Sigmoid colon (tissue), 7 donors: ENCODE results near the gene TCF7. TPM values are rescaled to one million over a fixed set of nuclear protein-coding genes. Genes with fewer than 3 reads are reported as not detected.

Source experiments
- DNase-seq: peaks from one replicate; pipeline ENCODE4 v3.0.0-alpha.2; 2019
- H3K27ac ChIP-seq, 4 donors: fragments of 200-600 bp; sonication (generic); one replicate each; pipeline ENCODE4 v1.5.1; 2016 to 2019; ENCODE audit warnings: mild to moderate bottlenecking in 1 of 4
- H3K27me3 ChIP-seq, 3 donors: fragments of 200-600 bp; sonication (generic); one replicate each; pipeline ENCODE4 v1.5.1; 2019; ENCODE audit warnings: mild to moderate bottlenecking in 1 of 3
- H3K36me3 ChIP-seq, 4 donors: fragments of 200-600 bp; sonication (generic); one replicate each; pipeline ENCODE4 v1.5.1; 2016 to 2019
- H3K4me1 ChIP-seq, 4 donors: fragments of 200-600 bp; sonication (generic); one replicate each; pipeline ENCODE4 v1.5.1; 2017 to 2019
- H3K4me3 ChIP-seq, 4 donors: fragments of 200-600 bp; sonication (generic); one replicate each; pipeline ENCODE4 v1.5.1; 2017 to 2019; ENCODE audit warnings: mild to moderate bottlenecking in 2 of 4, moderate library complexity in 1 of 4
- H3K9me3 ChIP-seq, 4 donors: fragments of 200-600 bp in 3 of 4; sonication (generic) in 3 of 4; one replicate each; pipeline versions ENCODE4 v1.5.1 to v1.6.1; 2013 to 2019
- EP300 ChIP-seq, 4 donors: sonication (generic); formaldehyde crosslinking; IDR thresholded peaks; one replicate each; pipeline ENCODE4 v1.6.1; 2017; ENCODE audit warnings: antibody characterized with exemption in 4 of 4
- POLR2A ChIP-seq, 2 donors: fragments of 450-650 bp; IDR thresholded peaks; one replicate each; pipeline ENCODE4 v1.6.1; 2016; ENCODE audit warnings: antibody characterized with exemption in 2 of 2, mild to moderate bottlenecking in 2 of 2, moderate library complexity in 2 of 2
- POLR2AphosphoS5 ChIP-seq, 4 donors: sonication (generic); formaldehyde crosslinking; IDR thresholded peaks; one replicate each; pipeline ENCODE4 v1.6.1; 2017; ENCODE audit warnings: antibody characterized with exemption in 4 of 4
- WGBS, 2 donors: extraction: QIAGEN DNeasy Blood & Tissue Kit; methylation state at CpG; one replicate each; pipeline ENCODE4 v1.1.7; 2013; 5-methylcytosine and 5-hydroxymethylcytosine counted together
- intact Hi-C: fragments of 100-400 bp; cut with DNase I; formaldehyde crosslinking; loops from one replicate; pipeline ENCODE4 v1.15.1; 2023
- polyA plus RNA-seq, 3 donors: library from polyadenylated mRNA; stranded (reverse); fragments of 200-250 nt; gene quantifications; one replicate each; pipeline ENCODE4 v1.2.3, GENCODE V29; 2013
- small RNA-seq, 3 donors: library from RNA; depleted of rRNA; stranded (forward); fragments of <200 nt; gene quantifications; one replicate each; pipeline ENCODE3, GENCODE V24; 2016
- total RNA-seq, 4 donors: library from RNA; depleted of rRNA; stranded (reverse); fragments of >200 nt; gene quantifications; one replicate each; pipeline ENCODE4 v1.1.0, GENCODE V29; 2016
- TF ChIP-seq, protein P1 (sequence below), 4 experiments: fragments of 450-650 bp in 3 of 4; fragments of 200-600 bp in 1 of 4; IDR thresholded peaks; one replicate each; pipeline ENCODE4 v1.5.1; 2016 to 2019; ENCODE audit warnings: antibody characterized with exemption in 4 of 4, mild to moderate bottlenecking in 3 of 4, moderate library complexity in 2 of 4
- donor health status: healthy with polysubstance abuse.
- donor health status: Bipolar disorder and iron deficiency.
- donor health status: healthy.

TCF7 gene
- total and polyA plus RNA-seq, 7 donors, result 0.36 to 38.4 (median 1.5) TPM

DNA sequence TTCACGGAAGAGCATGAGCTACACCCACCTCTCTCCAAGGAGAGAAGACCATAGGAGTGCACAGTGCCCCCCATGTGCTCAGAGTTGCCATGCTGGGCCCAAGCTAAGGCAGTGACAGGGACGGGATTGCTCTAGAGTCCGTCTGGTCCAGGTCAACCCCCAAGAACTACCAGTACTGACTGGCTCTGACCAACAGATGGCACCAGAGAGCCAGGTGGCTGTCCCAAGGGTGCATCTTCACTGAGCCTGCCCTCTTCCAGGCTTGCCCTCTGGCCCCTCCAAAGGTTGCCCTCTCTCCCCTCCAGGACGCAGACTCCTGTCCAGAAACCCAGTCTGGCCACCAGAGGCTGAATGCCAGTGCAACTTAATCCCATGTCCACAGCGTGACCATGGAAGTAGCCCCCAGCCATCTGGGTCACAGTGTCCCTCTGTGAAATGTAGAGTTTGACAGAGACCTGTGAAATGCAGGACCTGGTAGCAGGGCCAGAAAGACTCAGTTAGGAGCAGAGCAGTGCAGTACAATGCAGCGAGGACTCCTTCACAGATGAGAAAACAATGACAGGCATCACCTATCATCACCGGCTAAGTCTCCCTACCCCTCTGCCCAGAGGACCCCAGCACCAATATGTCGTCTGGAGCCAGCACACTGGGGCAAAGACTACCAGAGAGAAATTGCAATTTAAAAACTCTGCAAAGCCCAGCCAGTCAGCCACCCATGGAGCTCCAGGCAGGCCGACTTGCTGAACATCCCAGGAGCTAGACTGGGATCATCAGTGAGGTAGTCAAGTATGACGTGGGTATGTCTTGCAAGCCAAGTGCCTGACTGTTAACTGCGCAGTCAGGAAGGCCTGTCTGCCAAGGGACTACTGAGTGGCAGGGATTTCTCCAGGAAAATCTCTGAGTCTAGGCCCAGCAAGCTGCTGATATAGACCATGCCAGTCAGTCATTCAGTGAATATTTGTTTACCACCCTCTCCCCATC is 70.0 kb downstream of the TCF7 start:
- H3K36me3 ChIP-seq, result no peaks in the 10 kb centered on the region
- no peaks in the 10 kb centered on the region for H3K9me3 ChIP-seq
- DNase-seq, result peak; percentile 76
- TF ChIP-seq, protein P1, sequence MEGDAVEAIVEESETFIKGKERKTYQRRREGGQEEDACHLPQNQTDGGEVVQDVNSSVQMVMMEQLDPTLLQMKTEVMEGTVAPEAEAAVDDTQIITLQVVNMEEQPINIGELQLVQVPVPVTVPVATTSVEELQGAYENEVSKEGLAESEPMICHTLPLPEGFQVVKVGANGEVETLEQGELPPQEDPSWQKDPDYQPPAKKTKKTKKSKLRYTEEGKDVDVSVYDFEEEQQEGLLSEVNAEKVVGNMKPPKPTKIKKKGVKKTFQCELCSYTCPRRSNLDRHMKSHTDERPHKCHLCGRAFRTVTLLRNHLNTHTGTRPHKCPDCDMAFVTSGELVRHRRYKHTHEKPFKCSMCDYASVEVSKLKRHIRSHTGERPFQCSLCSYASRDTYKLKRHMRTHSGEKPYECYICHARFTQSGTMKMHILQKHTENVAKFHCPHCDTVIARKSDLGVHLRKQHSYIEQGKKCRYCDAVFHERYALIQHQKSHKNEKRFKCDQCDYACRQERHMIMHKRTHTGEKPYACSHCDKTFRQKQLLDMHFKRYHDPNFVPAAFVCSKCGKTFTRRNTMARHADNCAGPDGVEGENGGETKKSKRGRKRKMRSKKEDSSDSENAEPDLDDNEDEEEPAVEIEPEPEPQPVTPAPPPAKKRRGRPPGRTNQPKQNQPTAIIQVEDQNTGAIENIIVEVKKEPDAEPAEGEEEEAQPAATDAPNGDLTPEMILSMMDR (IDR thresholded peaks at IDR 0.05), result peak; percentile 84 to 93 (median 88)
- TF ChIP-seq EP300 (IDR thresholded peaks at IDR 0.05), result no peak
- H3K4me3 ChIP-seq, result no peak overlapping the region
- no peaks in the 10 kb centered on the region for H3K27me3 ChIP-seq
- WGBS, 2 donors, result 59 to 65% methylated on average over 11 of the region's 11 CpGs
- H3K4me1 ChIP-seq, result peaks cover 0 to 5% (median 0%) of the 10 kb centered on the region in 4 donors
- intact Hi-C loops, result loop anchor here (1.0 kb wide), 1 partner anchor 105 kb away; no protein-coding TSS in a partner anchor
- no peak overlapping the region for H3K27ac ChIP-seq

DNA sequence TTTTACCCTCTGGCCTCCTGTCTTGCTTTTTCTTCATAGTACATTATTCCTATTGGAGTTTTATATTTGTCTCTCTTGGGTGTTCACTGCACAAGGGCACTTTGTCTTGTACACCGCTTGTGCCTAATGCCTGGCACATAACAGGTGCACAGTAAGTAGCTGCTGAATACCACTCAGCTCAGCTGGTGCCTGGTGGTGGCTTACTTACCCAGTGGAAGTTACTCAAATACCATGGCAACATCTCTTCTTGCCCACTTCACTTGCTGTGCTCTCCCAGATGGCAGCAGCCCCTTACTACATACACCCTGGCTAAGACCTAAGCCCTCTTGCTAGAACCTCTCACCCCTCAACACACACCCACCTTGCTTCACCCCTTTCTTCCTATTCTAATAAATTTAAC is 73.6 kb downstream of the TCF7 start:
- no peaks in the 10 kb centered on the region for H3K36me3 ChIP-seq
- TF ChIP-seq POLR2AphosphoS5 (IDR thresholded peaks at IDR 0.05) (no peak), EP300 (IDR thresholded peaks at IDR 0.05) (no peak), POLR2A (IDR thresholded peaks at IDR 0.05) (no peak)
- TF ChIP-seq, protein P1 (IDR thresholded peaks at IDR 0.05), result no peak
- H3K9me3 ChIP-seq, result no peaks in the 10 kb centered on the region
- no peak overlapping the region for H3K27ac ChIP-seq
- DNase-seq, result no peak
- H3K4me3 ChIP-seq, result no peak overlapping the region
- H3K4me1 ChIP-seq, result peaks cover 0 to 5% (median 0%) of the 10 kb centered on the region in 4 donors
- no peaks in the 10 kb centered on the region for H3K27me3 ChIP-seq
- 90 to 95% methylated on average over 1 of the region's 1 CpG for whole genome bisulfite sequencing, 2 donors
- intact Hi-C loops, result no loop called here

DNA sequence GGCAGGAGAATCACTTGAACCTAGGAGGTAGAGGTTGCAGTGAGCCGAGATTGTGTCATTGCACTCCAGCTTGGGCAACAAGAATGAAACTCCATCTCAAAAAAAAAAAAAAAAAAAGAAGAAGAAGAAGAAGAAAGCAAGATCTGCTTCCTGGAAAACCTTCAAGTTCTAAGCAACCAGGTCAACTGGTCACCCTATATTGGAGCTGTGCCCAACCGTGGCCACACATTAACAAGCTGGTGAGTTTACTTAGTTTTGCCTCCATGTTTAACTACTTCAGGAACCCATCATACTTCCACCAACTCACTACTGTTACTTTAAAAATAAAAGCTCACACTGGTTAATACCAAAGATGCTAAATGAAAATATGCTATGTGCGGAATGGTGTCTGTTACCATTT is 74.5 kb downstream of the TCF7 start:
- H3K36me3 ChIP-seq, result no peaks in the 10 kb centered on the region
- 66 to 81% methylated on average over 3 of the region's 3 CpGs for WGBS, 2 donors
- H3K27ac ChIP-seq, result no peak overlapping the region
- DNase-seq, result no peak
- peaks cover 0 to 3% (median 0%) of the 10 kb centered on the region in 4 donors for H3K4me1 ChIP-seq
- intact Hi-C loops, result no loop called here
- TF ChIP-seq, protein P1 (IDR thresholded peaks at IDR 0.05), result no peak
- no peak for TF ChIP-seq EP300 (IDR thresholded peaks at IDR 0.05)
- TF ChIP-seq POLR2AphosphoS5 (IDR thresholded peaks at IDR 0.05), result no peak
- TF ChIP-seq POLR2A (IDR thresholded peaks at IDR 0.05), result no peak
- no peak overlapping the region for H3K4me3 ChIP-seq
- no peaks in the 10 kb centered on the region for H3K9me3 ChIP-seq
- H3K27me3 ChIP-seq, result no peaks in the 10 kb centered on the region

DNA sequence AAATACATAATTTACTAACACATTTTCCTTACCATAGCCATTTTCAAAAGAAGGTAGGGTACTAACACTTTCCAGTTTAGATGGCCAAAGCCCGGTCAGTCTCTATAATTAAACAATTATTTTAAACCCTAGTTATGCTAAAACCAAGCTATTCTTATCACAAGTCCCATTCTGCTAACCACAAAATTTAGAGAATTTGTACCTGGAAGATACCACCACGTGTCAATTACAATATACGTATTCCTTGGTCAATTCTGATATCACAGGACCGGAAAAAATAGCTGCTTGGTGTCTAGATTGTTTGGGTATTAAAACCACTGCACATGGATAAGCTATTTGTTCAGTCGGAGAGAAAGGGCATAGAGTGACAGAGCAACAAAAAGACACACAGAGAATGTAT is 81.2 kb downstream of the TCF7 start:
- 75 to 76% methylated on average over 5 of the region's 5 CpGs for WGBS, 2 donors

More for the DNA sequence above, 81.2 kb downstream of the TCF7 start:
- Histone ChIP-seq H3K4me1 (no peaks in the 10 kb centered on the region), H3K36me3 (peaks cover 15 to 56% (median 31%) of the 10 kb centered on the region in 4 donors), H3K9me3 (no peaks in the 10 kb centered on the region), H3K27me3 (no peaks in the 10 kb centered on the region), H3K27ac (no peak overlapping the region), H3K4me3 (no peak overlapping the region)
- no peak for DNase-seq
- intact Hi-C loops, result no loop called here
- TF ChIP-seq, protein P1 (IDR thresholded peaks at IDR 0.05), result no peak
- TF ChIP-seq POLR2A (IDR thresholded peaks at IDR 0.05), result no peak
- TF ChIP-seq EP300 (IDR thresholded peaks at IDR 0.05), result no peak
- TF ChIP-seq POLR2AphosphoS5 (IDR thresholded peaks at IDR 0.05), result no peak

Small RNA genes lying within 50 kb of the gene (small RNA-seq; reads per million reads assigned to genes)
- 0 reads per million in 3 donors for gene AC008608.1

Other genes with a start within 250 kb of the TCF7 start
- gene C5orf15, start 146.1 kb upstream of the TCF7 start, total RNA-seq, result 10 to 100 TPM; 22.8 to 38.5 (median 30.9) TPM
- gene C5orf15, start 146.1 kb upstream of the TCF7 start, polyA plus RNA-seq, result 10 to 100 TPM in 2 of 3 donors, 1 to 10 TPM in 1; 6.6 to 34.1 (median 15.7) TPM
- gene VDAC1, start 109.7 kb upstream of the TCF7 start, total RNA-seq, result 10 to 100 TPM; 71.3 to 99.2 (median 78.9) TPM
- gene VDAC1, start 109.7 kb upstream of the TCF7 start, polyA plus RNA-seq, result 100 to 1,000 TPM; 192 to 361 (median 218) TPM
- 100 to 1,000 TPM; 193 to 320 (median 271) TPM for gene SKP1, start 62.3 kb downstream of the TCF7 start, total RNA-seq
- 100 to 1,000 TPM; 445 to 938 (median 717) TPM for gene SKP1, start 62.3 kb downstream of the TCF7 start, polyA plus RNA-seq
- gene PPP2CA, start 111.4 kb downstream of the TCF7 start, total RNA-seq, result 100 to 1,000 TPM; 102 to 145 (median 118) TPM
- 10 to 100 TPM; 48.6 to 59.4 (median 52.8) TPM for gene PPP2CA, start 111.4 kb downstream of the TCF7 start, polyA plus RNA-seq